Ovary (tissue), 9 donors: ENCODE measurements around the gene MCCC2. TPM values are rescaled to one million over a fixed set of nuclear protein-coding genes. Genes with fewer than 3 reads are reported as not detected.
A peak's percentile ranks its signal among the peaks of the same experiment; 100 is the strongest.
"Not testable (repeated sequence)": the region's sequence is repeated elsewhere in the genome, so short reads cannot be mapped to it uniquely, and the experiment has no call there.

ENCODE experiments used
- DNase-seq, 5 donors: peaks; one replicate each; pipeline ENCODE4 v3.0.0-alpha.2; 2019 to 2020
- H3K27ac ChIP-seq, 2 donors: fragments of 200-600 bp; one replicate each; pipeline versions ENCODE4 v1.5.1 to v1.8.0; 2019 to 2022
- H3K27me3 ChIP-seq: fragments of 200-600 bp; one replicate; pipeline ENCODE4 v1.8.0; 2022
- H3K36me3 ChIP-seq: fragments of 200-600 bp; sonication (generic); one replicate; pipeline ENCODE4 v1.5.1; 2019
- H3K4me1 ChIP-seq: one replicate; pipeline ENCODE4 v1.8.1; 2013; ENCODE audit warnings: mild to moderate bottlenecking, moderate library complexity; ENCODE audit not compliant: insufficient read depth
- H3K4me3 ChIP-seq: fragments of 200-600 bp; sonication (generic); one replicate; pipeline ENCODE4 v1.5.1; 2017
- H3K9me3 ChIP-seq, 2 donors: fragments of 200-600 bp in 1 of 2; sonication (generic) in 1 of 2; one replicate each; pipeline versions ENCODE4 v1.5.1 to v1.8.1; 2013 to 2019; ENCODE audit warnings: mild to moderate bottlenecking in 1 of 2, moderate library complexity in 1 of 2
- CTCF ChIP-seq, 3 donors: fragments of 450-650 bp in 2 of 3; fragments of 200-600 bp in 1 of 3; IDR thresholded peaks; one replicate each; pipeline versions ENCODE4 v1.5.1 to v1.8.0; 2016 to 2022; ENCODE audit warnings: antibody characterized with exemption in 3 of 3, mild to moderate bottlenecking in 1 of 3
- EP300 ChIP-seq: sonication (generic); formaldehyde crosslinking; IDR thresholded peaks from one replicate; pipeline ENCODE4 v1.6.1; 2017; ENCODE audit warnings: antibody characterized with exemption
- POLR2A ChIP-seq: fragments of 450-650 bp; IDR thresholded peaks from one replicate; pipeline ENCODE4 v1.6.1; 2017; ENCODE audit warnings: antibody characterized with exemption, mild to moderate bottlenecking, moderate library complexity
- WGBS, 3 donors: extraction: QIAGEN DNeasy Blood & Tissue Kit in 1 of 3; methylation state at CpG; one replicate each; pipeline versions ENCODE4 v1.1.5 to v1.1.7; 2013 to 2017; 5-methylcytosine and 5-hydroxymethylcytosine counted together
- intact Hi-C, 4 donors: fragments of 100-400 bp; cut with DNase I; formaldehyde crosslinking; loops; one replicate each; pipeline versions ENCODE4 v1.11.0 to v1.15.1; 2022 to 2023
- polyA plus RNA-seq, 2 donors: library from polyadenylated mRNA; stranded (reverse); fragments of 200-250 nt in 1 of 2; fragments of 350-450 nt in 1 of 2; fragmentation: Illumina TruSeq in 1 of 2; extraction: RNeasy Lipid Tissue Mini Kit (QIAGEN cat#74804) in 1 of 2; gene quantifications; one replicate each; pipeline ENCODE4 v1.2.3, GENCODE V29; 2013 to 2014
- total RNA-seq, 7 donors: library from RNA; depleted of rRNA in 2 of 7; stranded (reverse); fragments of >200 nt in 2 of 7; fragmentation: NEBNext Ultra II Directional in 3 of 7; extraction: Animal tissue kit (Norgen Biotek cat#: 25700) in 3 of 7; gene quantifications; one replicate each; pipeline versions ENCODE4 v1.1.0 to v1.2.4, GENCODE V29; 2016 to 2023
- donor health status: DM: no; HTN: no; CAD: no; lungs with moderate emphysema.
- donor health status: DM: no; HTN: no; CAD: no.
- donor health status: Bipolar disorder and iron deficiency.
- donor health status: DM: yes; HTN: yes; CAD: no.
- donor health status: DM: no; HTN: no; CAD: no.
- donor health status: DM: yes; HTN: yes; CAD: no.

MCCC2 gene
- total and polyA plus RNA-seq, 9 donors, result 15.8 to 59.6 (median 27.0) TPM

- DNase-seq, result no peak
- no peaks in the 10 kb centered on the region for H3K9me3 ChIP-seq
- H3K27me3 ChIP-seq, result no peaks in the 10 kb centered on the region
- no peaks in the 10 kb centered on the region for H3K36me3 ChIP-seq
- no peaks in the 10 kb centered on the region for H3K4me1 ChIP-seq
- H3K4me3 ChIP-seq, result no peak overlapping the region
- intact Hi-C loops, result no loop called here
- 96 to 98% (median 97%) methylated on average over 3 of the region's 3 CpGs for WGBS, 3 donors
- no peak overlapping the region for H3K27ac ChIP-seq
- no peak for TF ChIP-seq CTCF (IDR thresholded peaks at IDR 0.05)
- TF ChIP-seq POLR2A, result no peak
- TF ChIP-seq EP300, result no peak
Observed at GRCh38 chr5:71576241-71576640, 10.9 kb upstream of the MCCC2 start.

GRCh38 chr5:71577839-71578238 lies 9.3 kb upstream of the MCCC2 start:
- H3K4me1 ChIP-seq, intact Hi-C loops, H3K9me3 ChIP-seq, H3K27ac ChIP-seq, H3K27me3 ChIP-seq, H3K4me3 ChIP-seq, H3K36me3 ChIP-seq, DNase-seq: not testable (repeated sequence)
- WGBS, 3 donors, result 79 to 95% (median 79%) methylated on average over 6 of the region's 6 CpGs

- DNase-seq, result no peak
- H3K4me3 ChIP-seq, result no peak overlapping the region
- H3K27me3 ChIP-seq, result no peaks in the 10 kb centered on the region
- H3K9me3 ChIP-seq, result no peaks in the 10 kb centered on the region
- H3K27ac ChIP-seq, result no peak overlapping the region
- peaks cover 4% of the 10 kb centered on the region for H3K4me1 ChIP-seq
- intact Hi-C loops, result no loop called here
- no peaks in the 10 kb centered on the region for H3K36me3 ChIP-seq
- TF ChIP-seq POLR2A (no peak), EP300 (no peak), CTCF (IDR thresholded peaks at IDR 0.05) (no peak)
- 74 to 77% (median 77%) methylated on average over 4 of the region's 4 CpGs for WGBS, 3 donors
Observed at GRCh38 chr5:71582945-71583584, 4.1 kb upstream of the MCCC2 start.

- TF ChIP-seq CTCF (IDR thresholded peaks at IDR 0.05) (no peak), EP300 (no peak), POLR2A (no peak)
- Histone ChIP-seq H3K4me1 (peaks cover 11% of the 10 kb centered on the region), H3K27me3 (no peaks in the 10 kb centered on the region), H3K36me3 (no peaks in the 10 kb centered on the region), H3K4me3 (peak overlapping the region; percentile 87), H3K9me3 (no peaks in the 10 kb centered on the region), H3K27ac (peak overlapping the region; percentile 4 to 76)
- WGBS, 3 donors, result 57 to 71% (median 65%) methylated on average over 22 of the region's 22 CpGs
- intact Hi-C loops, result no loop called here
- DNase-seq, result peak; percentile 22 to 46 (median 32)
Observed at GRCh38 chr5:71586052-71586940, 844 bp upstream of the MCCC2 start.
